Neural progenitor cell (in vitro differentiated cells): Measurements from ENCODE around the gene ARHGAP40. TPM values are rescaled to one million over a fixed set of nuclear protein-coding genes. Genes with fewer than 3 reads are reported as not detected.

Experiments used
- DNase-seq: peaks from one replicate; pipeline ENCODE4 v3.0.0-alpha.2; 2016; ENCODE audit warnings: low spot score
- H2AFZ ChIP-seq: fragments of 200-600 bp; sonication (generic); replicated peaks from 2 replicates; pipeline ENCODE4 v1.6.1; 2016; ENCODE audit warnings: antibody characterized with exemption
- H3F3A ChIP-seq: fragments of 200-600 bp; sonication (generic); 2 replicates; pipeline ENCODE4 v1.6.1; 2016; ENCODE audit warnings: antibody characterized with exemption, low read depth
- H3K27ac ChIP-seq: fragments of 200-600 bp; sonication (generic); 2 replicates; pipeline ENCODE4 v1.5.1; 2016; ENCODE audit warnings: mild to moderate bottlenecking
- H3K27me3 ChIP-seq: fragments of 200-600 bp; sonication (generic); 2 replicates; pipeline ENCODE4 v1.6.1; 2016; ENCODE audit warnings: mild to moderate bottlenecking, moderate library complexity
- H3K36me3 ChIP-seq: fragments of 200-600 bp; sonication (generic); 2 replicates; pipeline ENCODE4 v1.5.1; 2016
- H3K4me1 ChIP-seq: fragments of 200-600 bp; sonication (generic); 2 replicates; pipeline ENCODE4 v1.6.1; 2016; ENCODE audit warnings: mixed run types
- H3K4me2 ChIP-seq: fragments of 200-600 bp; sonication (generic); 2 replicates; pipeline ENCODE4 v1.6.1; 2016
- H3K4me3 ChIP-seq: fragments of 200-600 bp; sonication (generic); 2 replicates; pipeline ENCODE4 v1.5.1; 2016
- H3K79me2 ChIP-seq: fragments of 200-600 bp; sonication (generic); 2 replicates; pipeline ENCODE4 v1.6.1; 2016; ENCODE audit warnings: low read depth
- H3K9ac ChIP-seq: fragments of 200-600 bp; sonication (generic); 2 replicates; pipeline ENCODE4 v1.6.1; 2016
- H3K9me3 ChIP-seq: fragments of 200-600 bp; sonication (generic); 2 replicates; pipeline ENCODE4 v1.5.1; 2016; ENCODE audit warnings: low read depth
- H4K20me1 ChIP-seq: fragments of 200-600 bp; sonication (generic); 2 replicates; pipeline ENCODE4 v1.6.1; 2016; ENCODE audit warnings: low read depth
- H3K27ac Mint-ChIP-seq: 3 replicates; pipeline ENCODE4 v1.8.0; 2021; ENCODE audit warnings: mixed read lengths
- H3K27me3 Mint-ChIP-seq: 2 replicates; pipeline ENCODE4 v1.8.0; 2022; ENCODE audit warnings: low read depth, mild to moderate bottlenecking, inconsistent platforms, moderate library complexity, mixed read lengths; ENCODE audit not compliant: insufficient read depth
- H3K36me3 Mint-ChIP-seq: 3 replicates; pipeline ENCODE4 v1.8.0; 2021; ENCODE audit warnings: mixed read lengths
- H3K4me1 Mint-ChIP-seq: 3 replicates; pipeline ENCODE4 v1.8.0; 2021; ENCODE audit warnings: mixed read lengths
- H3K4me3 Mint-ChIP-seq: 3 replicates; pipeline ENCODE4 v1.8.0; 2021; ENCODE audit warnings: mild to moderate bottlenecking, moderate library complexity, mixed read lengths
- H3K9me3 Mint-ChIP-seq: 3 replicates; pipeline ENCODE4 v1.8.0; 2020; ENCODE audit warnings: mixed read lengths
- CTCF ChIP-seq: fragments of 200-600 bp; sonication (generic); IDR thresholded peaks from 2 replicates; pipeline ENCODE4 v1.5.1; 2017; ENCODE audit warnings: antibody characterized with exemption, mild to moderate bottlenecking
- EZH2 ChIP-seq: fragments of 200-600 bp; sonication (generic); IDR thresholded peaks from 2 replicates; pipeline ENCODE4 v1.6.1; 2017; ENCODE audit warnings: antibody characterized with exemption, mild to moderate bottlenecking, moderate library complexity
- EZH2phosphoT487 ChIP-seq: fragments of 200-600 bp; sonication (generic); IDR thresholded peaks from 2 replicates; pipeline ENCODE4 v1.6.1; 2017; ENCODE audit warnings: antibody characterized with exemption
- total RNA-seq: library from RNA; depleted of rRNA; stranded (reverse); fragments of >200 nt; gene quantifications from 2 replicates; pipeline ENCODE4 v1.2.3, GENCODE V29; 2015; ENCODE audit warnings: low replicate concordance

ARHGAP40 gene
- total RNA-seq, 1 donor from 2014 or later: not detected

- Mint-ChIP-seq H3K4me1 (peaks cover 18% of the 10 kb centered on the region), H3K36me3 (no peaks in the 10 kb centered on the region), H3K27ac (no peak overlapping the region), H3K27me3 (peaks cover 13% of the 10 kb centered on the region), H3K4me3 (no peak overlapping the region), H3K9me3 (no peaks in the 10 kb centered on the region)
- Histone ChIP-seq H3K4me1 (peaks cover 5% of the 10 kb centered on the region), H3K9me3 (no peaks in the 10 kb centered on the region), H3K4me3 (no peak overlapping the region), H2AFZ (no peak overlapping the region), H3K27me3 (peaks cover 39% of the 10 kb centered on the region), H3K4me2 (no peak overlapping the region), H4K20me1 (no peaks in the 10 kb centered on the region), H3K36me3 (no peaks in the 10 kb centered on the region), H3K27ac (no peak overlapping the region), H3K79me2 (no peaks in the 10 kb centered on the region), H3F3A (no peaks in the 10 kb centered on the region), H3K9ac (no peak overlapping the region)
- DNase-seq: no peak
- TF ChIP-seq EZH2 (no peak), CTCF (no peak), EZH2phosphoT487 (no peak)
Measured at GRCh38 chr20:38603286-38603685, 1.7 kb downstream of the ARHGAP40 start.

DNA sequence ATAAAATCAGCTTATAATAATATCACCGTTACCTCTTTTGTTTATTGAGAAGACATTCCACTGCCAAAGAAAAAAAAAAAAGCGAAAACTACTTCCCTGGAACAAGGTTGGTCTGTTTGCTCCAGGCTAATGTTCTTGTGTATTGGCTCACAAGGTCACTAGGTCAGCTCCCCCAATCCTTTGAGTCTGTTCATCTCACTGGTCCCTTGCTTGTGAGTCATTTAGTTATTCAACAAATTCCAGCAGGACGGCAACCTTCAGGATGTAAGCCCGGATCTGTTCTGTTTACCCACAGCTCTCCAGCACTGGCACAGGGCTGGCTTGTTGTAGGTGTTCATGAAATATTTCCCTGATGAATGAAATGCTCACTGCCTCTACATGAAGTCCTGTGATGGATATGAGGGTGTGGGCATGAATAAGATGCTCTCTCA, 3.3 kb downstream of the ARHGAP40 start:
- Histone ChIP-seq H3K79me2 (no peaks in the 10 kb centered on the region), H3K4me2 (no peak overlapping the region), H2AFZ (no peak overlapping the region), H3F3A (no peaks in the 10 kb centered on the region), H3K27ac (no peak overlapping the region), H3K36me3 (no peaks in the 10 kb centered on the region), H4K20me1 (no peaks in the 10 kb centered on the region), H3K4me1 (peaks cover 5% of the 10 kb centered on the region), H3K9me3 (no peaks in the 10 kb centered on the region), H3K27me3 (peaks cover 39% of the 10 kb centered on the region), H3K9ac (no peak overlapping the region), H3K4me3 (no peak overlapping the region)
- peaks cover 18% of the 10 kb centered on the region for H3K4me1 Mint-ChIP-seq
- no peaks in the 10 kb centered on the region for H3K36me3 Mint-ChIP-seq
- TF ChIP-seq EZH2: no peak
- TF ChIP-seq CTCF: no peak
- TF ChIP-seq EZH2phosphoT487: no peak
- no peaks in the 10 kb centered on the region for H3K9me3 Mint-ChIP-seq
- H3K27ac Mint-ChIP-seq: no peak overlapping the region
- no peak overlapping the region for H3K4me3 Mint-ChIP-seq
- H3K27me3 Mint-ChIP-seq: peaks cover 16% of the 10 kb centered on the region
- DNase-seq: no peak

DNA sequence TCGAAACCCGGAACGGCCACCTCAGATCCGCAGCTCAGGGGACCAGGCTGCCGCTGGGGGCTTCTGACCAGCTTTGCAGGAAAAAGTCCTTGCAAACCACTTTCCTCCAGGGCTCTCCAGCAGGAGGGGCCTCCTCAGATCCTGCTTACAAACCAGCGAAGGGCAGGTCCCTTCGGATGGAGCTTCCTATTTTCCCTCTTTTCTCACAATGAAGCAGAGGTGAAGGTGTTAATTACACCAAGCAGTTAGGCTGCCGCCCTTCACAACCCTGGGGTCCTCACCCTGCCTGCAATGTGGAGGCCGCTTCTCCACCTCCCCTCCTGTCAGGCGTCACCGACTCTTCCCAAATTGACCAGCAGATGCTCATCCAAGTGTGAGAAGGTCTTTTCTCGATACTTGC, 5.7 kb downstream of the ARHGAP40 start:
- H3K36me3 ChIP-seq: no peaks in the 10 kb centered on the region
- no peak overlapping the region for H3K9ac ChIP-seq
- no peak for DNase-seq
- H3K4me3 ChIP-seq: no peak overlapping the region
- no peaks in the 10 kb centered on the region for H3F3A ChIP-seq
- H3K27me3 ChIP-seq: peaks cover 17% of the 10 kb centered on the region
- H3K4me2 ChIP-seq: no peak overlapping the region
- H3K4me1 ChIP-seq: no peaks in the 10 kb centered on the region
- peaks cover 9% of the 10 kb centered on the region for H3K27me3 Mint-ChIP-seq
- no peak overlapping the region for H3K27ac Mint-ChIP-seq
- no peak overlapping the region for H3K4me3 Mint-ChIP-seq
- no peak overlapping the region for H2AFZ ChIP-seq
- no peaks in the 10 kb centered on the region for H3K79me2 ChIP-seq
- no peak overlapping the region for H3K27ac ChIP-seq
- H3K9me3 ChIP-seq: no peaks in the 10 kb centered on the region
- peaks cover 17% of the 10 kb centered on the region for H3K4me1 Mint-ChIP-seq
- no peaks in the 10 kb centered on the region for H3K36me3 Mint-ChIP-seq
- TF ChIP-seq EZH2phosphoT487 (no peak), EZH2 (no peak), CTCF (no peak)
- no peaks in the 10 kb centered on the region for H3K9me3 Mint-ChIP-seq
- no peaks in the 10 kb centered on the region for H4K20me1 ChIP-seq
